ENCODE data around the gene BAZ1B.

The BAZ1B gene

GRCh38 chr7:73427902-73428787 lies 93.9 kb downstream of the BAZ1B start:
- CTCF ChIA-PET: no interaction called here
- no peaks in the 10 kb centered on the region for H3K36me3 ChIP-seq (ENCODE audit: control insufficient read depth in 2 of 2, insufficient read depth in 1 of 2, low read length in 2 of 2)
- no peaks in the 10 kb centered on the region for H3K4me1 ChIP-seq (ENCODE audit: control insufficient read depth, insufficient read depth, low read length)
- no peak overlapping the region for H3K27ac ChIP-seq (ENCODE audit: extremely low read depth, low read depth, low read length)
- no peaks in the 10 kb centered on the region for H3K9me3 ChIP-seq (ENCODE audit: control insufficient read depth, insufficient read depth, low read depth, low read length)
- POLR2A ChIA-PET: no interaction called here
- H3K4me3 ChIP-seq (ENCODE audit: low read depth, low read length): no peak overlapping the region
- 0 out of 2 replicates have a peak, but pooled peaks have one; percentile 39 for TF ChIP-seq SALL2 (tag by site-specific recombination; IDR thresholded peaks at IDR 0.05; ENCODE audit: borderline replicate concordance)
- TF ChIP-seq ZNF768 (tag by site-specific recombination; IDR thresholded peaks at IDR 0.05): peak; percentile 66; the same call in 1 of the 2 replicates
- no peak for TF ChIP-seq KLF9 (tag by site-specific recombination; IDR thresholded peaks at IDR 0.05; ENCODE audit: low read depth)
- peak; percentile 100 for TF ChIP-seq ZSCAN4 (tag by site-specific recombination; IDR thresholded peaks at IDR 0.05)
- TF ChIP-seq ZIC2 (tag by site-specific recombination; IDR thresholded peaks at IDR 0.05): 0 out of 2 replicates have a peak, but pooled peaks have one; percentile 6

GRCh38 chr7:73426016-73426415 lies 96.1 kb downstream of the BAZ1B start:
- H3K4me3 ChIP-seq (ENCODE audit: low read depth, low read length): no peak overlapping the region
- no peaks in the 10 kb centered on the region for H3K9me3 ChIP-seq (ENCODE audit: control insufficient read depth, insufficient read depth, low read depth, low read length)
- ChIA-PET POLR2A (no interaction called here), CTCF (interaction anchor here (0.6 kb wide), 1 partner anchor 14 kb away, joined by 4 read pairs; no protein-coding TSS in a partner anchor)
- no peaks in the 10 kb centered on the region for H3K36me3 ChIP-seq (ENCODE audit: control insufficient read depth in 2 of 2, insufficient read depth in 1 of 2, low read length in 2 of 2)
- no peak for TF ChIP-seq ZNF560 (tag by site-specific recombination; IDR thresholded peaks at IDR 0.05; ENCODE audit: borderline replicate concordance)
- TF ChIP-seq YY1 (tag by site-specific recombination; IDR thresholded peaks at IDR 0.05): no peak
- TF ChIP-seq ZNF629 (tag by site-specific recombination; IDR thresholded peaks at IDR 0.05): no peak
- TF ChIP-seq ZNF664 (tag by site-specific recombination; IDR thresholded peaks at IDR 0.05): no peak
- no peak for TF ChIP-seq ZNF350 (tag by site-specific recombination; IDR thresholded peaks at IDR 0.05)
- TF ChIP-seq ZNF155 (tag by site-specific recombination; IDR thresholded peaks at IDR 0.05): no peak
- no peak for TF ChIP-seq ZEB2 (tag by site-specific recombination; IDR thresholded peaks at IDR 0.05)
- no peak for TF ChIP-seq ZNF610 (tag by site-specific recombination; IDR thresholded peaks at IDR 0.05; ENCODE audit: borderline replicate concordance)
- no peak for TF ChIP-seq ZNF76 (tag by site-specific recombination; IDR thresholded peaks at IDR 0.05; ENCODE audit: borderline replicate concordance, low read depth)
- TF ChIP-seq ZNF585B (tag by site-specific recombination; IDR thresholded peaks at IDR 0.05): no peak
- no peak for TF ChIP-seq ZNF621 (tag by site-specific recombination; IDR thresholded peaks at IDR 0.05)
- no peak for TF ChIP-seq ZNF623 (tag by site-specific recombination; IDR thresholded peaks at IDR 0.05)
- TF ChIP-seq ZNF169 (tag by site-specific recombination; IDR thresholded peaks at IDR 0.05): no peak
- TF ChIP-seq ZNF791 (tag by site-specific recombination; IDR thresholded peaks at IDR 0.05): no peak
- TF ChIP-seq ZNF239 (tag by site-specific recombination; IDR thresholded peaks at IDR 0.05): no peak
- H3K27ac ChIP-seq (ENCODE audit: extremely low read depth, low read depth, low read length): no peak overlapping the region
- no peaks in the 10 kb centered on the region for H3K4me1 ChIP-seq (ENCODE audit: control insufficient read depth, insufficient read depth, low read length)

GRCh38 chr7:73425356-73425983 lies 96.6 kb downstream of the BAZ1B start:
- Histone ChIP-seq H3K4me1 (ENCODE audit: control insufficient read depth, insufficient read depth, low read length) (no peaks in the 10 kb centered on the region), H3K4me3 (ENCODE audit: low read depth, low read length) (no peak overlapping the region), H3K36me3 (ENCODE audit: control insufficient read depth in 2 of 2, insufficient read depth in 1 of 2, low read length in 2 of 2) (no peaks in the 10 kb centered on the region), H3K9me3 (ENCODE audit: control insufficient read depth, insufficient read depth, low read depth, low read length) (no peaks in the 10 kb centered on the region), H3K27ac (ENCODE audit: extremely low read depth, low read depth, low read length) (no peak overlapping the region)
- POLR2A ChIA-PET: no interaction called here
- CTCF ChIA-PET: no interaction called here
- TF ChIP-seq PRDM6 (tag by site-specific recombination; IDR thresholded peaks at IDR 0.05): no peak
- no peak for TF ChIP-seq ZNF426 (tag by site-specific recombination; IDR thresholded peaks at IDR 0.05)
- TF ChIP-seq ZNF664 (tag by site-specific recombination; IDR thresholded peaks at IDR 0.05): peak; percentile 74; the same call in 1 of the 2 replicates
- peak; percentile 73; the same call in 1 of the 2 replicates for TF ChIP-seq ZNF121 (tag by site-specific recombination; IDR thresholded peaks at IDR 0.05)

Measured in HEK293 (cell line).